ENCODE measurements around the gene EXD3. TPM values are rescaled to one million over a fixed set of nuclear protein-coding genes. Genes with fewer than 3 reads are reported as not detected.
A peak's percentile ranks its signal among the peaks of the same experiment; 100 is the strongest.

EXD3 gene
- total and polyA plus RNA-seq, 8 donors, result 12.9 to 105 (median 24.0) TPM

DNA sequence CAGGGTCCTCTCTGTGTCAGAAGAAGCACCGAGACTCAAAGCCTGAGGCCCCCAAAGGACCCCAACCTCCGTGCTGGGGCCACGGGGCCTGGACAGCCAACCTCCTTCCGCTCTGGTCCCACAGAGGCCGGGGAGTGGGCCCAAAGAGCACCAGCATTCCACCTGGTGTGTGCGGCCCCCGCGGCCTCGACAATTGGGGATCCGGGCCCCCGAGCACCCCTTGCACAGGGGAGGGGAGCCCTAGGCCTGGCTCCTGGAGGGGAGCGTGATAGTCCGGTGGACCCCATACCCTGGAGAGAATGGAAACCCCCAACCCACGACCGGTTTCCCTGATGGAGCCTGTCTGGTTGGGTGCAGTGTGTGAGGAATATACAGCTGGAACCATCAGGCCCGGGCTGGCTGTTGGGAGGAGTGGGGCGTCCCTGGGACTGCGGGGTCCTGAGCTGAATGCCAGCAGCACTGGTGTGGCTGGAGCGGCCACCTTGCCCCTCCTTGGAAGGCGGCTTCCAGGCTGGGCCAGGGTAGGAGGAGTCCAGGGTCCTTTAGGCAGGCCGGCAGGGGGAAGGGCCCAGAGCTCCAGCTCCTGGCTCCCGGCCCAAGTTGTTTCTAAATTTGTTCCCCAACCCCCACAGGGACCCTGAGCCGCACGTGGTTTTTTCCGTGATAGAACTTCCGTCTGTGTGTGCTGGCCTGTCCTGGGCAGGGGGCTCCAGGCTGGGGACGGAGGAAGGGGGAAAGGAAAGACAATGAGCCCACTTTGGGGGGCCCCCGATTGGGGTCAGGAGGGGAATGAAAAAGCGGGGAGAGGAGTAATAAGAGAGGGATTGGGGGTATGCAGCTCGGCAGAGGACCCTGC lies 146.3 kb downstream of the EXD3 start:
- H3K36me3 ChIP-seq, result peaks cover 27 to 50% (median 47%) of the 10 kb centered on the region in 4 donors
- H3K4me3 ChIP-seq, result peak overlapping the region; percentile 47 to 66 (median 56)
- peak; percentile 89 to 94 for DNase-seq
- H3K9me3 ChIP-seq, result no peaks in the 10 kb centered on the region
- H3K27me3 ChIP-seq, result peaks cover 0 to 56% (median 0%) of the 10 kb centered on the region in 3 donors
- 25 to 39% (median 30%) methylated on average over 14 to 30 of the region's 30 CpGs for WGBS, 5 donors
- TF ChIP-seq POLR2A (IDR thresholded peaks at IDR 0.05), result no peak
- no peak for TF ChIP-seq EP300 (IDR thresholded peaks at IDR 0.05)
- peak in 1 of 3 donors; percentile 42 for TF ChIP-seq POLR2AphosphoS5 (IDR thresholded peaks at IDR 0.05)
- TF ChIP-seq, protein P1, sequence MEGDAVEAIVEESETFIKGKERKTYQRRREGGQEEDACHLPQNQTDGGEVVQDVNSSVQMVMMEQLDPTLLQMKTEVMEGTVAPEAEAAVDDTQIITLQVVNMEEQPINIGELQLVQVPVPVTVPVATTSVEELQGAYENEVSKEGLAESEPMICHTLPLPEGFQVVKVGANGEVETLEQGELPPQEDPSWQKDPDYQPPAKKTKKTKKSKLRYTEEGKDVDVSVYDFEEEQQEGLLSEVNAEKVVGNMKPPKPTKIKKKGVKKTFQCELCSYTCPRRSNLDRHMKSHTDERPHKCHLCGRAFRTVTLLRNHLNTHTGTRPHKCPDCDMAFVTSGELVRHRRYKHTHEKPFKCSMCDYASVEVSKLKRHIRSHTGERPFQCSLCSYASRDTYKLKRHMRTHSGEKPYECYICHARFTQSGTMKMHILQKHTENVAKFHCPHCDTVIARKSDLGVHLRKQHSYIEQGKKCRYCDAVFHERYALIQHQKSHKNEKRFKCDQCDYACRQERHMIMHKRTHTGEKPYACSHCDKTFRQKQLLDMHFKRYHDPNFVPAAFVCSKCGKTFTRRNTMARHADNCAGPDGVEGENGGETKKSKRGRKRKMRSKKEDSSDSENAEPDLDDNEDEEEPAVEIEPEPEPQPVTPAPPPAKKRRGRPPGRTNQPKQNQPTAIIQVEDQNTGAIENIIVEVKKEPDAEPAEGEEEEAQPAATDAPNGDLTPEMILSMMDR (IDR thresholded peaks at IDR 0.05), result no peak
- peaks cover 67 to 99% (median 92%) of the 10 kb centered on the region in 4 donors for H3K4me1 ChIP-seq
- intact Hi-C loops (cut with DNase I; ENCODE audit: low total_unique reads), result no loop called here
- peak overlapping the region; percentile 88 to 95 (median 95) for H3K27ac ChIP-seq

DNA sequence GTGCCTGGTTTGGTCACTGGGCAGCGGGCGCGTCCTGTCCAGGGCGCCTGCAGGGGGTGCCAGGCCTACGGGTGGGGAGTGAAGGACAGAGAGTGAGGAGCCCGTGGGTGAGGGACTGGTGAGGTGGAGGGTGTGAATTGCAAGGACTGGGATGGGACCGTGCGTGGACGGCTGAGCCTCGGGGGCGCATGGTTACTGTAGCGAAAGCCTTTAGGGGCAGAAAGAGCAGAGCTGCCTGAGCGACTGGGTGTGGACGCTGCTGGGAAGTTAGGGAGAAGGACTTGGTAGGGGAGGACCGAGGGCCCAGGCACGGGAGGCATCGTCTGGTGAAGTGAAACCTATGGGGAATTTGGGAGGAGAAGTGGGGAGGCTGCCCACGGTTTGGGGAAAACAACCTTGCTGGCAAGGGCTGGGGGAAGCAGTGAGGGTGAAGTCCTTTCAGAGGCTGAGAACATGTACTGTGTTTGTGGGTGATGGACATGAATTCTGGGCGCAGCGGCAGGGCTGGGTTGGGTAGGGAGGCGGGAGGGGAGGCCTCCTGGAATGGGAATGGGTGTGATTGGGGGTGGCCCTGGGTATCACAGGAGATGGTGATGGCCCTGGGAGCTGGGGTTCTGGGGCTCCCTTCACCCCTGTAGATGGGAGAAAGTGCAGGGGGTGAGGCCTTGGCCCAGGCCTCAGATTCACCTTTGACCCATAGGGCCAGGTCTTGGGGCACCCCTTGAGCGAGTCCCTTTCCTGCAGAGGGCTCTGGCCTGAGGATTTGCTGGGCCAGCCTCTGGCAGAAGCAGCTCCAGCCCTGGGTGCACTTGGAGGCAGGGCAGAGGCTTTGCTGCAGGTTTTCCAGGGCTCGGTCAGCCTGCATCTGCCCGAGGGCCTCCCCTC lies 147.1 kb downstream of the EXD3 start:
- Histone ChIP-seq H3K27ac (peak overlapping the region; percentile 88 to 95 (median 95)), H3K4me1 (peaks cover 63 to 99% (median 92%) of the 10 kb centered on the region in 4 donors), H3K27me3 (peaks cover 0 to 47% (median 0%) of the 10 kb centered on the region in 3 donors), H3K4me3 (peak overlapping the region in 1 of 4 donors; percentile 66), H3K9me3 (no peaks in the 10 kb centered on the region), H3K36me3 (peaks cover 27 to 50% (median 49%) of the 10 kb centered on the region in 4 donors)
- DNase-seq, result peak in 1 of 2 donors; percentile 15
- WGBS, 5 donors, result 66 to 77% (median 71%) methylated on average over 23 to 24 of the region's 24 CpGs
- intact Hi-C loops (cut with DNase I; ENCODE audit: low total_unique reads), result no loop called here
- TF ChIP-seq EP300 (IDR thresholded peaks at IDR 0.05) (no peak), POLR2A (IDR thresholded peaks at IDR 0.05) (no peak), POLR2AphosphoS5 (IDR thresholded peaks at IDR 0.05) (no peak)
- TF ChIP-seq, protein P1 (IDR thresholded peaks at IDR 0.05), result no peak

DNA sequence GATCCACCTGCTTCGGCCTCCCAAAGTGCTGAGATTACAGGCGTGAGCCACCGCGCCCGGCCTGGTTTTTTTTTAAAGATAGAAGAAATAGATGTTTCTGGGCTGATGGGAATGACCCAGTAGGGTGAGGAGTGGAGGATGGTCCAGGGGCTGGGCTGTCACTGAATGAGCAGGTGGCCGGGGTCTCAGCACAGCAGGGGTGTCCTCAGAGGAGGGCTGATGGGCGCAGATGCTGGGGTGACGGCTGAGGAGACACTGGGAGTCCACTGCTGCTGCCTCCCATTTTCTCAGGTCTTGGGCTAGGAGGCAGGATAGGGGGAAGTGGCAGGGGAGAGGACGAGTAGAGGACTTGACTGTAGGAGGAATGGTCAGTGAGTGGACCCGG lies 147.8 kb downstream of the EXD3 start:
- peak overlapping the region in 1 of 4 donors; percentile 9 for H3K4me3 ChIP-seq
- peaks cover 31 to 49% (median 47%) of the 10 kb centered on the region in 4 donors for H3K36me3 ChIP-seq
- TF ChIP-seq EP300 (IDR thresholded peaks at IDR 0.05), result no peak
- no peak for TF ChIP-seq POLR2A (IDR thresholded peaks at IDR 0.05)
- TF ChIP-seq POLR2AphosphoS5 (IDR thresholded peaks at IDR 0.05), result no peak
- WGBS, 5 donors, result 56 to 84% (median 76%) methylated on average over 10 of the region's 10 CpGs
- peak overlapping the region; percentile 88 to 95 (median 95) for H3K27ac ChIP-seq
- no peaks in the 10 kb centered on the region for H3K9me3 ChIP-seq
- H3K4me1 ChIP-seq, result peaks cover 56 to 99% (median 92%) of the 10 kb centered on the region in 4 donors
- peaks cover 0 to 41% (median 0%) of the 10 kb centered on the region in 3 donors for H3K27me3 ChIP-seq
- peak in 1 of 2 donors; percentile 20 for DNase-seq
- intact Hi-C loops (cut with DNase I; ENCODE audit: low total_unique reads), result no loop called here

DNA sequence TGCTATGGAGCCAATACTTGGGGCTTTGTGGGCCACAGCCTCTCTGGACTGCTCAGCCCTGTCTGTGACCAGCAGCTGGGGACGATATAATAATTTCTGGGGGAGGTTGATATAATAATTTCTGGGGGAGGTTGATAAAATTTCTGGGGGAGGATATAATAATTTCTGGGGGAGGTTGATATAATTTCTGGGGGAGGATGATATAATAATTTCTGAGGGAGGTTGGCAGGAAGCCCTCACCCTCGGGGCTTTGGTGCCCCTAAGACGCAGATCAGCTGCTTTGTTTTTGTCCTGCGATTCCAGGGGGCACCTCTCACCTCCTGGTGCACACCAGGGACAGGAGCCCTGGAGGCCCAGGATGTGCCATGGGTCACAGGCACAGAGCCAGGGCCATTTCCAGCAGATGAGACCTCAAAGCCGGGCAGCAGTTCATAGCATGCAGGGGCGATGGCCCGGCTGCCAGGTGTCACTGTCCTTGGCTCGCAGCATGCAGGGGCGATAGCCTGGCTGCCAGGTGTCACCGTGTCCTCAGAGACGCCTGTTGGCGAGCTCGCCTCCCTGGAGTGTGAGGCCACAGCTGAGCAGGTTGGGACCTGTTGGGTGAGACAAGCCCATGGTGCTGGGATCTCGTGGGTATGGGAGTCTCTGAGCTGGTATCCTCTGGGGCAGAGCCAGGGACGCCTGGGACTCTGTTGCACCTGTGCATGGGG lies 149.2 kb downstream of the EXD3 start:
- peaks cover 25 to 43% (median 37%) of the 10 kb centered on the region in 4 donors for H3K36me3 ChIP-seq
- peak; percentile 35 to 60 for DNase-seq
- H3K9me3 ChIP-seq, result no peaks in the 10 kb centered on the region
- TF ChIP-seq, protein P1 (IDR thresholded peaks at IDR 0.05), result no peak
- TF ChIP-seq POLR2AphosphoS5 (IDR thresholded peaks at IDR 0.05) (no peak), EP300 (IDR thresholded peaks at IDR 0.05) (no peak), POLR2A (IDR thresholded peaks at IDR 0.05) (no peak)
- WGBS, 5 donors, result 39 to 72% (median 52%) methylated on average over 9 to 15 of the region's 15 CpGs
- H3K4me1 ChIP-seq, result peaks cover 64 to 98% (median 94%) of the 10 kb centered on the region in 4 donors
- no peak overlapping the region for H3K4me3 ChIP-seq
- peak overlapping the region; percentile 86 to 95 (median 95) for H3K27ac ChIP-seq
- H3K27me3 ChIP-seq, result peaks cover 0 to 26% (median 0%) of the 10 kb centered on the region in 3 donors
- intact Hi-C loops (cut with DNase I; ENCODE audit: low total_unique reads), result no loop called here

All from stomach (tissue), 9 donors.